ENCODE data around the gene RAPH1.

GRCh38 chr2:203562268-203562667 is 27.2 kb upstream of the RAPH1 start:
- no peak for TF ChIP-seq CTCF (IDR thresholded peaks at IDR 0.05; ENCODE audit: low read length)
- no peak for TF ChIP-seq EZH2 (optimal IDR thresholded peaks at IDR 0.05; ENCODE audit: low read depth, low read length)
- no peak for TF ChIP-seq EZH2phosphoT487 (IDR thresholded peaks at IDR 0.05; ENCODE audit: low read length)

Data from MM.1S (cell line).